Activated T-cell treated with anti-CD3 and anti-CD28 coated beads, Interleukin-2, amount 50 U/mL, for 72 hours (primary cell): ENCODE results near the gene MARCHF11. TPM values are rescaled to one million over a fixed set of nuclear protein-coding genes. Genes with fewer than 3 reads are reported as not detected.

Source experiments
- ATAC-seq, 2 donors: fragments of 150-1000 bp; cut with Tn5 transposase; replicated peaks in 1 of 2; 2 replicates each; pipeline ENCODE4 v1.10.0; 2021; ENCODE audit warnings: moderate library complexity in 2 of 2, mild to moderate bottlenecking in 1 of 2
- DNase-seq, 2 donors: peaks; one replicate each; pipeline ENCODE4 v3.0.0; 2021 to 2022; ENCODE audit warnings: mixed read lengths in 1 of 2
- H3K27ac Mint-ChIP-seq: one replicate; pipeline ENCODE4 v1.8.0; 2022; ENCODE audit warnings: mild to moderate bottlenecking, moderate library complexity, mixed read lengths
- H3K27me3 Mint-ChIP-seq: one replicate; pipeline ENCODE4 v1.8.0; 2022; ENCODE audit warnings: low read depth, mixed read lengths
- H3K36me3 Mint-ChIP-seq, 2 donors: one replicate each; pipeline ENCODE4 v1.8.0; 2022; ENCODE audit warnings: mixed read lengths in 2 of 2, mild to moderate bottlenecking in 1 of 2; ENCODE audit not compliant: insufficient read depth in 2 of 2
- H3K4me1 Mint-ChIP-seq: one replicate; pipeline ENCODE4 v1.8.0; 2022; ENCODE audit warnings: low read depth, mixed read lengths
- H3K4me3 Mint-ChIP-seq, 2 donors: one replicate each; pipeline ENCODE4 v1.8.0; 2022; ENCODE audit warnings: mild to moderate bottlenecking in 2 of 2, mixed read lengths in 2 of 2, moderate library complexity in 2 of 2
- H3K9me3 Mint-ChIP-seq, 2 donors: one replicate each; pipeline ENCODE4 v1.8.0; 2022; ENCODE audit warnings: mixed read lengths in 2 of 2
- total RNA-seq, 2 donors: library from RNA; stranded (reverse); gene quantifications; one replicate each; pipeline ENCODE4 v1.2.3, GENCODE V29; 2022

The MARCHF11 gene
- total RNA-seq, 2 donors from 2014 or later = not detected

- no peaks in the 10 kb centered on the region for H3K36me3 Mint-ChIP-seq
- no peaks in the 10 kb centered on the region for H3K27me3 Mint-ChIP-seq
- no peak for DNase-seq
- H3K27ac Mint-ChIP-seq = no peak overlapping the region
- H3K9me3 Mint-ChIP-seq = peaks cover 0 to 1% of the 10 kb centered on the region in 2 donors
- no peaks in the 10 kb centered on the region for H3K4me1 Mint-ChIP-seq
- no peak overlapping the region for H3K4me3 Mint-ChIP-seq
- no peak for ATAC-seq
These were observed 146.2 kb downstream of the MARCHF11 start for GRCh38 chr5:16033187-16033925.

GRCh38 chr5:16028708-16029107 is 150.9 kb downstream of the MARCHF11 start:
- Mint-ChIP-seq H3K27ac (no peak overlapping the region), H3K4me3 (no peak overlapping the region), H3K9me3 (peaks cover 0 to 5% of the 10 kb centered on the region in 2 donors), H3K4me1 (no peaks in the 10 kb centered on the region), H3K36me3 (no peaks in the 10 kb centered on the region), H3K27me3 (no peaks in the 10 kb centered on the region)
- ATAC-seq (no peak), DNase-seq (no peak)

- H3K4me1 Mint-ChIP-seq = no peaks in the 10 kb centered on the region
- DNase-seq (no peak), ATAC-seq (no peak)
- peaks cover 5% of the 10 kb centered on the region in 2 donors for H3K9me3 Mint-ChIP-seq
- H3K27ac Mint-ChIP-seq = no peak overlapping the region
- H3K4me3 Mint-ChIP-seq = no peak overlapping the region
- no peaks in the 10 kb centered on the region for H3K27me3 Mint-ChIP-seq
- H3K36me3 Mint-ChIP-seq = no peaks in the 10 kb centered on the region
These were observed 153.9 kb downstream of the MARCHF11 start for GRCh38 chr5:16025681-16026080.

GRCh38 chr5:16018970-16019369 is 160.6 kb downstream of the MARCHF11 start:
- H3K4me3 Mint-ChIP-seq = no peak overlapping the region
- H3K9me3 Mint-ChIP-seq = peaks cover 3 to 11% of the 10 kb centered on the region in 2 donors
- DNase-seq (no peak), ATAC-seq (no peak)
- H3K4me1 Mint-ChIP-seq = no peaks in the 10 kb centered on the region
- H3K27ac Mint-ChIP-seq = no peak overlapping the region
- no peaks in the 10 kb centered on the region for H3K27me3 Mint-ChIP-seq
- H3K36me3 Mint-ChIP-seq = no peaks in the 10 kb centered on the region

- no peak for ATAC-seq
- Mint-ChIP-seq H3K27ac (no peak overlapping the region), H3K36me3 (no peaks in the 10 kb centered on the region), H3K9me3 (peaks cover 6 to 13% of the 10 kb centered on the region in 2 donors), H3K27me3 (no peaks in the 10 kb centered on the region), H3K4me1 (no peaks in the 10 kb centered on the region), H3K4me3 (no peak overlapping the region)
- no peak for DNase-seq
These were observed 161.9 kb downstream of the MARCHF11 start for GRCh38 chr5:16017720-16018119.
